Measurements from ENCODE around the gene AGTRAP.

AGTRAP gene

GRCh38 chr1:11735531-11735853 lies 444 bp upstream of the AGTRAP start:
- no peak for DNase-seq (ENCODE audit: low read depth, low spot score)

GRCh38 chr1:11736746-11737639 lies 1.1 kb downstream of the AGTRAP start:
- peak; percentile 63 for DNase-seq (ENCODE audit: low read depth, low spot score)

GRCh38 chr1:11738096-11738495 lies 2.2 kb downstream of the AGTRAP start:
- DNase-seq (ENCODE audit: low read depth, low spot score): no peak

GRCh38 chr1:11738783-11739182 lies 2.8 kb downstream of the AGTRAP start:
- no peak for DNase-seq (ENCODE audit: low read depth, low spot score)

- no peak for DNase-seq (ENCODE audit: low read depth, low spot score)
Observed at GRCh38 chr1:11740258-11741192, 4.6 kb downstream of the AGTRAP start.

- no peak for DNase-seq (ENCODE audit: low read depth, low spot score)
Observed at GRCh38 chr1:11741482-11741881, 5.5 kb downstream of the AGTRAP start.

- peak; percentile 36 for DNase-seq (ENCODE audit: low read depth, low spot score)
Observed at GRCh38 chr1:11741919-11742558, 6.1 kb downstream of the AGTRAP start.

GRCh38 chr1:11744287-11744686 lies 8.4 kb downstream of the AGTRAP start:
- DNase-seq (ENCODE audit: low read depth, low spot score): no peak

- DNase-seq (ENCODE audit: low read depth, low spot score): no peak
Observed at GRCh38 chr1:11746092-11746491, 10.2 kb downstream of the AGTRAP start.

- DNase-seq (ENCODE audit: low read depth, low spot score): no peak
Observed at GRCh38 chr1:11746795-11747487, 11.0 kb downstream of the AGTRAP start.

GRCh38 chr1:11748294-11749202 lies 12.6 kb downstream of the AGTRAP start:
- no peak for DNase-seq (ENCODE audit: low read depth, low spot score)

- peak; percentile 56 for DNase-seq (ENCODE audit: low read depth, low spot score)
Observed at GRCh38 chr1:11749203-11749689, 13.3 kb downstream of the AGTRAP start.

- DNase-seq (ENCODE audit: low read depth, low spot score): no peak
Observed at GRCh38 chr1:11749996-11750395, 14.1 kb downstream of the AGTRAP start.

- DNase-seq (ENCODE audit: low read depth, low spot score): no peak
Observed at GRCh38 chr1:11751087-11751486, 15.2 kb downstream of the AGTRAP start.

GRCh38 chr1:11752359-11753088 lies 16.6 kb downstream of the AGTRAP start:
- no peak for DNase-seq (ENCODE audit: low read depth, low spot score)

GRCh38 chr1:11753555-11754208 lies 17.7 kb downstream of the AGTRAP start:
- peak; percentile 59 for DNase-seq (ENCODE audit: low read depth, low spot score)

- DNase-seq (ENCODE audit: low read depth, low spot score): no peak
Observed at GRCh38 chr1:11757047-11757446, 21.1 kb downstream of the AGTRAP start.

GRCh38 chr1:11759791-11760190 lies 23.9 kb downstream of the AGTRAP start:
- DNase-seq (ENCODE audit: low read depth, low spot score): no peak

GRCh38 chr1:11761285-11761684 lies 25.3 kb downstream of the AGTRAP start:
- DNase-seq (ENCODE audit: low read depth, low spot score): no peak
